GM12878 (cell line): Measurements from ENCODE around the gene CELSR1.

Experiments used
- CHD2 ChIP-seq: IDR thresholded peaks from 2 replicates; pipeline ENCODE4 v1.6.1; 2011; ENCODE audit warnings: low read depth, low read length, improper control_type of control experiment, borderline replicate concordance
- EED ChIP-seq: sonication (generic); IDR thresholded peaks from 2 replicates; pipeline ENCODE4 v1.6.1; 2016; ENCODE audit warnings: antibody characterized with exemption, low read depth
- EZH2 ChIP-seq: IDR thresholded peaks from 2 replicates; pipeline ENCODE4 v1.6.1; 2012; ENCODE audit warnings: low read depth, mild to moderate bottlenecking, control low read depth, inconsistent platforms, low read length, borderline replicate concordance; ENCODE audit not compliant: control insufficient read depth
- MTA3 ChIP-seq: IDR thresholded peaks from 2 replicates; pipeline ENCODE4 v1.6.1; 2012; ENCODE audit warnings: low read length, inconsistent platforms, borderline replicate concordance
- POLR2A ChIP-seq: IDR thresholded peaks from 2 replicates; pipeline ENCODE4 v1.6.1; 2011; ENCODE audit warnings: low read depth, mild to moderate bottlenecking, low read length
- RB1 ChIP-seq: fragments of 450-650 bp; formaldehyde crosslinking; IDR thresholded peaks from 2 replicates; pipeline ENCODE4 v1.6.1; 2017; ENCODE audit warnings: mild to moderate bottlenecking, borderline replicate concordance
- TF ChIP-seq, protein P1 (sequence below): IDR thresholded peaks from 2 replicates; pipeline ENCODE4 v1.6.1; 2011; ENCODE audit warnings: low read depth, low read length, improper control_type of control experiment, borderline replicate concordance
- TF ChIP-seq, protein P2 (sequence below), 3 experiments: IDR thresholded peaks in 2 of 3; conservative IDR thresholded peaks in 1 of 3; 2 replicates each; pipeline ENCODE4 v1.5.1; 2011; ENCODE audit warnings: low read depth in 3 of 3, low read length in 3 of 3, mild to moderate bottlenecking in 3 of 3, control low read depth in 2 of 3, moderate library complexity in 2 of 3, inconsistent platforms in 1 of 3, mixed read lengths in 1 of 3; ENCODE audit not compliant: control insufficient read depth in 2 of 3, insufficient read depth in 1 of 3; ENCODE audit errors: extremely low read depth in 1 of 3
- TF ChIP-seq, protein P3 (sequence below): fragments of 150-350 bp; IDR thresholded peaks from 2 replicates; pipeline ENCODE4 v1.6.1; 2016; ENCODE audit warnings: low read depth, low read length
- TF ChIP-seq, protein P4 (sequence below): IDR thresholded peaks from 2 replicates; pipeline ENCODE4 v1.6.1; 2011; ENCODE audit warnings: borderline replicate concordance, low read depth, mild to moderate bottlenecking, moderate library complexity, mixed read lengths, low read length; ENCODE audit not compliant: insufficient read depth; ENCODE audit errors: extremely low read length

DNA sequence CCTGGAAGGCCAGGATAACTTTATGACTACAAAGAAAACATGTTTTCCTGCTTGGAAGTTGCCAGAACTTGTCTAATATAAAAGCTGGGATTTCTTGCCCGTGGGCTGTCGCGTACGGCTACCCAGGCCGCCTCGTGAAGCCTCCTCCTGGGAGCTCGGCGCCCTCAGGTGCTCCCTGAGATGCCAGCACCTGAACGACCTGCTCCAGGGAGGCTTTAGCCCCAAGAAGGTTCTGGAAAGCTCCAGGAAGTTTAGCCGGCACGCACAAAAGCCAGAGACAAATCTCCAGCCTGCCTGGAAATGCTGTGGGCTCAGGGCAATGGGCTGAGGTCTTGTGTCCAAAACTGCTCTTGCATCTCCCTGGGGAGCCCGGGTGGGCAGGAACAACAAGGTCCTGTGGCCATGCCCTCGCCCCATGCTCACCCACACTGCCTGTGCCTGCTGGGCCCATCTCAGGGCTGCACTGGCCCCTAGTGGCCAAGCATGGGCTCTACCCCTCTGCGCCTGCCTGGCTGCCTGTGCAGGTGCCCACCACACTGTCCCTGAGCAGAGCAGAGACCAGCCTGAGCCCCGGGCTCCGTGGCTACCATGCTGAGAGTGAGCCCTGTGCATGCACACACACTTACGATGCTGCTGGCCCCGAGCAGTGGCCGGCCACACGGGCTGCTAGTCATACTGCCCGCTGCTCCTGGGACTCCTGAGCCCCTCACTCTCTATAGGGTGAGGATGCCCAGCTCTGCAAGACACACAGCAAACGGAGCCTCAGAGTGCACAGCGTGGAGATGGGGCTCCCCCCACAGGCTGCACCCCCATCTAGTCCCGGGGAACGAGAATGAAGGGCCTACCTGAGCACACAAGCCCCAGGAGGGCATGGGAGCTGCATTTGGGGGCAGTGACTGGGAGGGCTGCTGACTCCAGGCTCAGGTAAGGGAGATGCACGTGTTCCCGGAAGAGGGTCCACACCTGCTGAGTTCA is 4.9 kb upstream of the CELSR1 start:
- TF ChIP-seq CHD2, result no peak
- peak; percentile 73; the same call in 1 of the 2 replicates for TF ChIP-seq RB1
- TF ChIP-seq POLR2A, result no peak
- no peak for TF ChIP-seq EZH2
- TF ChIP-seq MTA3, result no peak
- TF ChIP-seq, protein P1, sequence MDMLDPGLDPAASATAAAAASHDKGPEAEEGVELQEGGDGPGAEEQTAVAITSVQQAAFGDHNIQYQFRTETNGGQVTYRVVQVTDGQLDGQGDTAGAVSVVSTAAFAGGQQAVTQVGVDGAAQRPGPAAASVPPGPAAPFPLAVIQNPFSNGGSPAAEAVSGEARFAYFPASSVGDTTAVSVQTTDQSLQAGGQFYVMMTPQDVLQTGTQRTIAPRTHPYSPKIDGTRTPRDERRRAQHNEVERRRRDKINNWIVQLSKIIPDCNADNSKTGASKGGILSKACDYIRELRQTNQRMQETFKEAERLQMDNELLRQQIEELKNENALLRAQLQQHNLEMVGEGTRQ, result no peak
- TF ChIP-seq, protein P2, sequence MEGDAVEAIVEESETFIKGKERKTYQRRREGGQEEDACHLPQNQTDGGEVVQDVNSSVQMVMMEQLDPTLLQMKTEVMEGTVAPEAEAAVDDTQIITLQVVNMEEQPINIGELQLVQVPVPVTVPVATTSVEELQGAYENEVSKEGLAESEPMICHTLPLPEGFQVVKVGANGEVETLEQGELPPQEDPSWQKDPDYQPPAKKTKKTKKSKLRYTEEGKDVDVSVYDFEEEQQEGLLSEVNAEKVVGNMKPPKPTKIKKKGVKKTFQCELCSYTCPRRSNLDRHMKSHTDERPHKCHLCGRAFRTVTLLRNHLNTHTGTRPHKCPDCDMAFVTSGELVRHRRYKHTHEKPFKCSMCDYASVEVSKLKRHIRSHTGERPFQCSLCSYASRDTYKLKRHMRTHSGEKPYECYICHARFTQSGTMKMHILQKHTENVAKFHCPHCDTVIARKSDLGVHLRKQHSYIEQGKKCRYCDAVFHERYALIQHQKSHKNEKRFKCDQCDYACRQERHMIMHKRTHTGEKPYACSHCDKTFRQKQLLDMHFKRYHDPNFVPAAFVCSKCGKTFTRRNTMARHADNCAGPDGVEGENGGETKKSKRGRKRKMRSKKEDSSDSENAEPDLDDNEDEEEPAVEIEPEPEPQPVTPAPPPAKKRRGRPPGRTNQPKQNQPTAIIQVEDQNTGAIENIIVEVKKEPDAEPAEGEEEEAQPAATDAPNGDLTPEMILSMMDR (IDR thresholded peaks at IDR 0.05 in 2 of 3, conservative IDR thresholded peaks at IDR 0.05 in 1 of 3; ENCODE audit: control insufficient read depth in 2 of 3, extremely low read depth in 1 of 3, insufficient read depth in 1 of 3, low read depth in 3 of 3, low read length in 3 of 3), result peak; percentile 95 to 99 (median 96)
- TF ChIP-seq, protein P3, sequence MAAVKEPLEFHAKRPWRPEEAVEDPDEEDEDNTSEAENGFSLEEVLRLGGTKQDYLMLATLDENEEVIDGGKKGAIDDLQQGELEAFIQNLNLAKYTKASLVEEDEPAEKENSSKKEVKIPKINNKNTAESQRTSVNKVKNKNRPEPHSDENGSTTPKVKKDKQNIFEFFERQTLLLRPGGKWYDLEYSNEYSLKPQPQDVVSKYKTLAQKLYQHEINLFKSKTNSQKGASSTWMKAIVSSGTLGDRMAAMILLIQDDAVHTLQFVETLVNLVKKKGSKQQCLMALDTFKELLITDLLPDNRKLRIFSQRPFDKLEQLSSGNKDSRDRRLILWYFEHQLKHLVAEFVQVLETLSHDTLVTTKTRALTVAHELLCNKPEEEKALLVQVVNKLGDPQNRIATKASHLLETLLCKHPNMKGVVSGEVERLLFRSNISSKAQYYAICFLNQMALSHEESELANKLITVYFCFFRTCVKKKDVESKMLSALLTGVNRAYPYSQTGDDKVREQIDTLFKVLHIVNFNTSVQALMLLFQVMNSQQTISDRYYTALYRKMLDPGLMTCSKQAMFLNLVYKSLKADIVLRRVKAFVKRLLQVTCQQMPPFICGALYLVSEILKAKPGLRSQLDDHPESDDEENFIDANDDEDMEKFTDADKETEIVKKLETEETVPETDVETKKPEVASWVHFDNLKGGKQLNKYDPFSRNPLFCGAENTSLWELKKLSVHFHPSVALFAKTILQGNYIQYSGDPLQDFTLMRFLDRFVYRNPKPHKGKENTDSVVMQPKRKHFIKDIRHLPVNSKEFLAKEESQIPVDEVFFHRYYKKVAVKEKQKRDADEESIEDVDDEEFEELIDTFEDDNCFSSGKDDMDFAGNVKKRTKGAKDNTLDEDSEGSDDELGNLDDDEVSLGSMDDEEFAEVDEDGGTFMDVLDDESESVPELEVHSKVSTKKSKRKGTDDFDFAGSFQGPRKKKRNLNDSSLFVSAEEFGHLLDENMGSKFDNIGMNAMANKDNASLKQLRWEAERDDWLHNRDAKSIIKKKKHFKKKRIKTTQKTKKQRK, result no peak
- TF ChIP-seq, protein P4, sequence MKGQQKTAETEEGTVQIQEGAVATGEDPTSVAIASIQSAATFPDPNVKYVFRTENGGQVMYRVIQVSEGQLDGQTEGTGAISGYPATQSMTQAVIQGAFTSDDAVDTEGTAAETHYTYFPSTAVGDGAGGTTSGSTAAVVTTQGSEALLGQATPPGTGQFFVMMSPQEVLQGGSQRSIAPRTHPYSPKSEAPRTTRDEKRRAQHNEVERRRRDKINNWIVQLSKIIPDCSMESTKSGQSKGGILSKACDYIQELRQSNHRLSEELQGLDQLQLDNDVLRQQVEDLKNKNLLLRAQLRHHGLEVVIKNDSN, result no peak
- no peak for TF ChIP-seq EED
